K562 (cell line): ENCODE results near the gene ASIC5.

Experiments used
- ETV5 ChIP-seq: sonication (generic); formaldehyde crosslinking; IDR thresholded peaks from 2 replicates; pipeline ENCODE4 v1.4.0; 2020; ENCODE audit warnings: low read depth, mild to moderate bottlenecking, missing genetic modification reagents
- EZH2 ChIP-seq: IDR thresholded peaks from 2 replicates; pipeline ENCODE4 v1.6.1; 2012; ENCODE audit warnings: low read depth, mild to moderate bottlenecking, inconsistent platforms, low read length, borderline replicate concordance

GRCh38 chr4:155878611-155879010, 12.5 kb upstream of the ASIC5 start:
- TF ChIP-seq ETV5 (CRISPR knock-in tag) (no peak), EZH2 (no peak)
